Activated T-cell treated with anti-CD3 and anti-CD28 coated beads, Interleukin-2, amount 50 U/mL, for 72 hours (primary cell): Measurements from ENCODE around the gene VAV2. TPM values are rescaled to one million over a fixed set of nuclear protein-coding genes. Genes with fewer than 3 reads are reported as not detected.

Experiments
- ATAC-seq, 2 donors: fragments of 150-1000 bp; cut with Tn5 transposase; replicated peaks in 1 of 2; 2 replicates each; pipeline ENCODE4 v1.10.0; 2021; ENCODE audit warnings: moderate library complexity in 2 of 2, mild to moderate bottlenecking in 1 of 2
- DNase-seq, 2 donors: peaks; one replicate each; pipeline ENCODE4 v3.0.0; 2021 to 2022; ENCODE audit warnings: mixed read lengths in 1 of 2
- H3K27ac Mint-ChIP-seq: one replicate; pipeline ENCODE4 v1.8.0; 2022; ENCODE audit warnings: mild to moderate bottlenecking, moderate library complexity, mixed read lengths
- H3K27me3 Mint-ChIP-seq: one replicate; pipeline ENCODE4 v1.8.0; 2022; ENCODE audit warnings: low read depth, mixed read lengths
- H3K36me3 Mint-ChIP-seq, 2 donors: one replicate each; pipeline ENCODE4 v1.8.0; 2022; ENCODE audit warnings: mixed read lengths in 2 of 2, mild to moderate bottlenecking in 1 of 2; ENCODE audit not compliant: insufficient read depth in 2 of 2
- H3K4me1 Mint-ChIP-seq: one replicate; pipeline ENCODE4 v1.8.0; 2022; ENCODE audit warnings: low read depth, mixed read lengths
- H3K4me3 Mint-ChIP-seq, 2 donors: one replicate each; pipeline ENCODE4 v1.8.0; 2022; ENCODE audit warnings: mild to moderate bottlenecking in 2 of 2, mixed read lengths in 2 of 2, moderate library complexity in 2 of 2
- H3K9me3 Mint-ChIP-seq, 2 donors: one replicate each; pipeline ENCODE4 v1.8.0; 2022; ENCODE audit warnings: mixed read lengths in 2 of 2
- total RNA-seq, 2 donors: library from RNA; stranded (reverse); gene quantifications; one replicate each; pipeline ENCODE4 v1.2.3, GENCODE V29; 2022

VAV2 gene
- total RNA-seq, 2 donors from 2014 or later = 4.6 to 5.1 TPM

DNA sequence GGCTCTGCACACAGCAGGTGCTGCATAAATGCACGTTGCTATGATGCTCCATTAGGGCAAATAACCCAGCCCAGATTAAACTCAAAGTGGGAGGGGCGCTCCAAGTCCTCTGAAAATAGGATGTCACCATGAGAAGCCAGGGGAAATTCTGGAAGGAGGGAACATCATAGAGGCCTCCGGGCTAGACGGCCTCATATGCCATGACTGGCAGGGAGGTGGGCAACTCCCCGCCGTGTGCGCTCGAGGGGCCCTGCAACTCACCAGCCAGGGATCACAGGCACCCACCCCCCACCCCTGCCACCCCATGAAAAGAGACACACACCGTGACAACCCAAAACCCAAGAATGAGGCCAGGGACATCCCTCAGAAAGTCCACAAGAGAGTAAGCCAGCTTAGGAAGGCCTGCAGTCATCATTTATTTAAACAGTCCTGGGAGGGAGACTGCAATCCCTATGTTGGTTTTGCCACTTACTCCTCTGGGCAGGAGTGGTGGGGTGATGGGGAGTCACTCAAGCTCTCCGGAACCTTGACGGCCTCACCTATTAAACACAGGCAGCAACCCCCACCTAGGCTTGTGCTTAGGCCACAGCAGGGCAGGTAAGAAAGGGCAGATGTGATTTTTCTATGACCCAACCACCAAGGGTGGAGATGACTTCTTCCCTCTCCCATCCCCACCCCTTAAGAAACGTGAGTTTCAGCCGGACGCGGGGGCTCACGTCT, 4.0 kb downstream of the VAV2 start:
- ATAC-seq = no peak
- Mint-ChIP-seq H3K36me3 (no peaks in the 10 kb centered on the region), H3K27me3 (peaks cover 8% of the 10 kb centered on the region), H3K4me1 (no peaks in the 10 kb centered on the region), H3K4me3 (no peak overlapping the region), H3K27ac (no peak overlapping the region), H3K9me3 (no peaks in the 10 kb centered on the region)
- no peak for DNase-seq

DNA sequence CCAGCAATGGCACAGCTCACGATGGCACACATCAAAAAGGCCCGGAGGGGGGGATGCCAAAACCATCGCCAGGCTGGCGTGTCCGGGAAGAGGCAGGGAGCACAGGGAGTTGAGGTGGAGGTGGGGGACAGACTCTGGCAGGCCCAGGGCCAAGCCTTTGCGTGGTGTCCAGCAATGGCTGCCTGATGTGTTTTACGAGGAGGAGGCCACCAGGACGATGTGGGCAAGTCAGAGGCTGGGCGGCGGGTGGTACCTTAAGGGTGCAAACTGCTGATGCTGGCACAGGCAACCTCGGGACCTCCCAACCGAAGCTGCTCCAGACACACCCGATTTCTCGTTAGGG, 4.7 kb downstream of the VAV2 start:
- DNase-seq (no peak), ATAC-seq (no peak)
- H3K4me3 Mint-ChIP-seq = no peak overlapping the region
- H3K27me3 Mint-ChIP-seq = peaks cover 8% of the 10 kb centered on the region
- no peaks in the 10 kb centered on the region for H3K9me3 Mint-ChIP-seq
- H3K36me3 Mint-ChIP-seq = no peaks in the 10 kb centered on the region
- H3K27ac Mint-ChIP-seq = no peak overlapping the region
- H3K4me1 Mint-ChIP-seq = no peaks in the 10 kb centered on the region

DNA sequence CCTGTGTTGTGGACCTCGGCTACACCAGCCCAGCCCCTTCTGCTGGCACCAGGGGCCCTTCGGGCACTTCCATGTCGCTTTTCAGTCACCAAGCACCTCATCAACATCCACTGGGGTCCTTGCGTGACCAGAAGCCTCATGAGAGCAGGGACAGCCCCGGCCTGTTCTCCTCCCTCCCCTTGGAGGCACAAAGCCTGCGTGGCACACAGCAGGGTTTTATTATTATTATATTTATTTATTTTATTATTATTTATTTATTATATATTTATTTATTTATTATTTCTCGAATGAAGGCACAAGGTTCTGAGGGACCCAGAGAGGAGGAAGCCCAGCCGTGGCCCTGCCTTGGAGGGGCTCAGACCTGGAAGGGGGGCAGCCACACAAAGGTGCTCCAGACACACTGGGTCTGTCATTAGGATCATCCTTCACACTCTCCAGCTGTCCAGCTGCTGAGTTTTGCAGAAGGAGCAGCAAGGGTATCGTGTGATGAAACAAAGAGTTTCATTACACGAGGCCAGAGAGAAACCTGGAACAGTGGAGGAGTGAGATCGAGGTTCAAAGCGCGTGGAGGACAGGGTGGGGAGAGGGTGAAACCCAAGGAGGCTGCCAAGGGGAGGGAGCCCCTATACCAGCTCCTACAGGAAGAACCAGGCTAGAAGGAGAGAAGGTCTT, 5.2 kb downstream of the VAV2 start:
- Mint-ChIP-seq H3K9me3 (no peaks in the 10 kb centered on the region), H3K4me1 (no peaks in the 10 kb centered on the region), H3K27me3 (peaks cover 8% of the 10 kb centered on the region), H3K27ac (no peak overlapping the region), H3K36me3 (no peaks in the 10 kb centered on the region), H3K4me3 (no peak overlapping the region)
- ATAC-seq (no peak), DNase-seq (no peak)

DNA sequence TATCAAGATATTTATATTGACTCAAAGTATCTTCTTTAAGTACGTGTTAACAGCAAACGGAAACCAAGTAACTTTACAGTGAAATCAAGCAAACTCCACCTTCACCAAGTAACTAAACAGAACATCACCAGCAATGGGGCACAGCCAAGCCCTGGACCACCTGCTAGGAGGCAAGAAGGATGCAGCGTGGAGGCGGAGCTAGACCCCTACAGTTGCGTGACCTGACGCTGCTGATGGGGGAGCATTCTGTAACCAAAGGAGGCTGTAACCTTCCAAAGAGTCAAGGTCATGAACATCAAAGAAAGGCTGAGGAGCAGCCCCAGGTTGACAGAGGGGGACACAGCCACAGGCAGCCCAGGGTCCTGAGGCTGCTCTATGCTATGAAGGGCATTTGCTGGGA, 6.1 kb downstream of the VAV2 start:
- Mint-ChIP-seq H3K36me3 (no peaks in the 10 kb centered on the region), H3K9me3 (no peaks in the 10 kb centered on the region), H3K27ac (no peak overlapping the region), H3K27me3 (peaks cover 6% of the 10 kb centered on the region), H3K4me1 (no peaks in the 10 kb centered on the region), H3K4me3 (no peak overlapping the region)
- ATAC-seq (no peak), DNase-seq (no peak)

DNA sequence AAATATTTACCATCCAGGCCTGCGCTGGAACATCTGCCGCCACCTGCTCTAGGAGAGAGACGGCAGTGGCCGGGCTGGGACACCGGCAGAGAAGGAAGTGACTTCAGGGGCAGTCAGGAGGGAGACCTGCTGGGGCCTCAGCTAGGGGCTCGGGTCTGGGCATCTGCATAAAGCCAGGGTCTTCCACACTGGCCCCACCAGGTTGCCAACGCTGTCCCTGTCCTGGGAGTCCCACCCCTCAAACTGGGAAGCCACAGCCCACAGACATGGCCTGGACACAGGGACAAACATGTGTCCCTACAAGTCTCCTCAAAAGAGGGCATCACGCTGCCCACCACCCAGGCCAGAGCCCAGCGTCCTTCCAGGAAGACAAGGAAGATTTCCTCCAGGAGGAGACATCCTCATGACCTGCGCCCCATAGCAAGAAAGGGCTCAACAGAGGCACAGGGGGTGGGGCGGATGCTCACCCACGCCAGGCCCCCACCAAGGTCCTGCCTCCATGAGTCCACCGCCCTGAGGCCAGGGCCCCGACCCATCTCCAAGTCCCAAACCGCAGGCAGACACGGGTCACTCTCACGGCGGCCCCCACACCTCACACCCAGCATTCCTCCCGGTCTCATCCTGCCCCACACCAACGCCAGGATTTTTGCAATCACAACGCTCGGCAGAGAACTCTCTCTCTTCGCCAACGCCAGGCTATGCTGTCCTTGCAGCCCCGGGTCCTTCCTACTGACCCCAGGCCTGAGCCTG, 9.0 kb downstream of the VAV2 start:
- no peaks in the 10 kb centered on the region for H3K36me3 Mint-ChIP-seq
- DNase-seq (no peak), ATAC-seq (no peak)
- H3K27ac Mint-ChIP-seq = no peak overlapping the region
- H3K4me1 Mint-ChIP-seq = no peaks in the 10 kb centered on the region
- no peaks in the 10 kb centered on the region for H3K9me3 Mint-ChIP-seq
- H3K4me3 Mint-ChIP-seq = no peak overlapping the region
- no peaks in the 10 kb centered on the region for H3K27me3 Mint-ChIP-seq

DNA sequence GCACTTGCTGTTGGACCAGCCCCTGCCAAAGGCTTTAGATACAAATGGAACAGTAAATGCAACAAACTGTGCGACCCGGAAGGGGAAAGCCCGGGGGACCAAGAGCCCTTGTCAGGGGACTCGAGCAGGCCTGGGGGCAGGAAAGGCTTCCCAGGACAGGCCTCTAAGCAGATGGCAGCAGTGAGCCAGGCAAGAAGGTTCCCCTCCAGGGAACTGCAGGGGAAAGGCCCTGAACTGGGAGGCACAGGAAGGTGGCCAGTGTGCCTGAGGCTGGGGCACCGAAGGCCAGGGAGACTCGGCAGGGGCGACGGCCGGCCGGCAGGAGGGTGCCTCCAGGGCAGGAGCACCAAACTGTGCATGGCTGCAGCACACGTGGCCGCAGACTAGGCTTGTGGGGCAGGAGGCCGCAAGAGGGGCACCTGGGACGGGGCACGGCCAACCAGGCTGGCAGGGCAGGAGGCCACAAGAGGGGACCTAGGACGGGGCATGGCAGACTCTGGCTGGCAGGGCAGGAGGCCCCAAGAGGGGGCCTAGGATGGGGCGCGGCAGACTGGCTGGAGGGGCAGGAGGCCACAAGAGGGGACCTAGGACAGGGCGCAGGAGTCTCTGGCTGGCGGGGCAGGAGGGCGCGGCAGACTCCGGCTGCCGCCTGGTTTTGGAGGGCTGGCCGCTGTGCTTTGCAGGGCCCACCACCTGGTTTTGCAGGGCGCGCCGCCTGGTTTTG, 10.0 kb downstream of the VAV2 start:
- Mint-ChIP-seq H3K4me3 (no peak overlapping the region), H3K9me3 (no peaks in the 10 kb centered on the region), H3K27me3 (no peaks in the 10 kb centered on the region), H3K4me1 (no peaks in the 10 kb centered on the region), H3K27ac (no peak overlapping the region), H3K36me3 (no peaks in the 10 kb centered on the region)
- ATAC-seq = no peak
- no peak for DNase-seq

DNA sequence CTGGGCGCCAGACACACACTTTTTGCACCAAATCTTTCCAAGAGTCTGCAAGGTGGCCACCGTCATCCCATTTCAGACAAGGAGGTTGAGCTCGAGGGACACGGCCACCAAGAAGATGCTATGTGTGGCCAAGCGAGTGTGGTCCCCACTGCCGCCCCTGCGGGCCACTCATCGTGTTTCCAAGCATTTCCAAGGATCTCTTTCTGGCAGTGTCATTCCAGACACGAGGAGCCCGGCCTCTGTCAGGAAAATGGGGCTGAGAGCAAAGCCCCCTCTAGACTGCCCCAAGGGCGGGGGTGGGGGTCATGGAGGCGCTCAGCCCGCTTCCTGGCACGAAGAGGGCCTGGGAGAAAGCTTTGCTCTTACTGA, 10.6 kb downstream of the VAV2 start:
- Mint-ChIP-seq H3K4me1 (no peaks in the 10 kb centered on the region), H3K4me3 (no peak overlapping the region)

DNA sequence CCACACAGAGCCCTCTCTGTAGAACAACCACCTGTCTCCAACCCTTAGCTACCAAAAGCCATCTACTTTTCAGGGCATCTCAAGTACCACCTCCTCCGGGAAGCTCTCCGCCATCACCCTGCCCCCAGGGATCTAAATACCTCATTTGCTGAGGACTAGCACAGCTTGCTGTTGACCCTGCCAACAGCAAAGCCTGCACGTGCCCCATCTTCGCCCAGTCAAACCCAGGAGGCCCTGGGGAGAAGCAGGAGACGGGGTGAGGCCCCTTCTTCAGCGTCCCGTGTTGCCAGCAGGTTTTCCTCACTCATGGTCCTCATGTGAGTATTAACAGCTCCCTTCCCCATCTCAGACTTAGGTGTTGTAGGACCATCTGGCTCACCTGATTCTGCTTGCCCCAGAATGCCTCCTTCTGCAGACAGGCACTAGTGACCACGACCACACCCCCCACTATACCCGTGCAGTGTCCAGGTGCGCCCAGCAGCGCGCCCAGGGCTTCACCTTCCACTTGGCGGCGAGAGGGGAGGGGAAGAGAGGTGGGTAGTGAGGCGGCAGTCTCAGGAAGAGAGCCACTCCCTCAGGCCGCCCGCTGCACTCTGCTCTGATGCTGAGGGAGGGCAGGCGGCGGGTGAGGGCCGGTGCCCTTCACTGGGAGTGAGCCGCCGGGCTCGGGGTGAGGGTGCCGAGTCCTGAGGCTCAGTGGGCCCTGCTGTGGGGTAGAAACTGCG, 11.1 kb downstream of the VAV2 start:
- DNase-seq (no peak), ATAC-seq (no peak)
- Mint-ChIP-seq H3K9me3 (no peaks in the 10 kb centered on the region), H3K4me1 (no peaks in the 10 kb centered on the region), H3K27ac (no peak overlapping the region), H3K36me3 (no peaks in the 10 kb centered on the region), H3K27me3 (no peaks in the 10 kb centered on the region), H3K4me3 (no peak overlapping the region)

More for the DNA sequence above, 10.6 kb downstream of the VAV2 start:
- DNase-seq (no peak), ATAC-seq (no peak)
- H3K9me3 Mint-ChIP-seq = no peaks in the 10 kb centered on the region
- H3K27ac Mint-ChIP-seq = no peak overlapping the region
- no peaks in the 10 kb centered on the region for H3K27me3 Mint-ChIP-seq
- H3K36me3 Mint-ChIP-seq = no peaks in the 10 kb centered on the region

DNA sequence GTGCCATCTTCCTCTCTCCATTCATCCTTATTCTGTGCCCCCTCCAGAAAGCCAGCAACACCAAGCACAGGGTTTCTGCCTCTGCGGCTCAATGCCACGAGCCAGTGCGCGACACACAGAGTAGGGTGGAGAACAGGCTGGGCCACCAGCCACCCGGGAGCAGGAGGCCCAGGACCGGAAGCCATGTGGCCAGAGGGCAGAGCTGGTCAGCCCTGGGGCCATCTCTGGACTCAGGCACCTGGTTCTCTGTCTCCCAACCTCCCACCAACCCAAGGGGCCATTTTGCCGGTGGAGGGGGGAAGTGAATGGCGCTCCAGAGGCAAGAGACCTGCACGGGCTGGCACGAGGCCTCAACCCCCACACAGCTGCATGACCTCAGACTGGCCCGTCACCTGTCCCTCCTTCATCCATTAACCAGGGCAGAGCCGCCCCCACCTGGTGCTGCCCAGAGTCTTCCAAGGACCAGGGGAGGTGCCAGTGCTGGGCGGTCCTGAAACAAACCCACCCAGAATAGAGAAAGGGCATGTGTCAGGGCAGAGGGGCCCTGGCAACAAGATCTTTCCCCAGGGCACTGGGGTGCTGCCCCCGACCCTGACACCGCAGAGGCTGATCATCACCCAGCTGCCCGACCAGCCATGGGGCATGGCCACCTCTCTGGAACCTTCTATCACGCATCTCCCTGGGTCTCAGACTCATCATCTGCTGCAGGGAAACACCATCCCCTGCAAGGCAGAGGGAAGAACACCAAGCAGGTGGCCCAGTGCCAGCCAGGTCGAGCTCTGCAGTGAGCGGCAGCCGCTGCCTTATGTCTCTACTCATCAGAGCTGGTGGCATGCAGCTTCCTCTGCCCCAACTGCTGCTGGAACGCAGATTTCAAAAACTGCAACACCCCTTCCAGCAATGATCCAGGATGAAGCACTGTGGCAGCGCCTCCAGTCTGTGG, 11.9 kb downstream of the VAV2 start:
- H3K27me3 Mint-ChIP-seq = no peaks in the 10 kb centered on the region
- H3K36me3 Mint-ChIP-seq = no peaks in the 10 kb centered on the region
- DNase-seq (no peak), ATAC-seq (no peak)
- H3K4me3 Mint-ChIP-seq = no peak overlapping the region
- no peak overlapping the region for H3K27ac Mint-ChIP-seq
- H3K4me1 Mint-ChIP-seq = no peaks in the 10 kb centered on the region
- no peaks in the 10 kb centered on the region for H3K9me3 Mint-ChIP-seq

DNA sequence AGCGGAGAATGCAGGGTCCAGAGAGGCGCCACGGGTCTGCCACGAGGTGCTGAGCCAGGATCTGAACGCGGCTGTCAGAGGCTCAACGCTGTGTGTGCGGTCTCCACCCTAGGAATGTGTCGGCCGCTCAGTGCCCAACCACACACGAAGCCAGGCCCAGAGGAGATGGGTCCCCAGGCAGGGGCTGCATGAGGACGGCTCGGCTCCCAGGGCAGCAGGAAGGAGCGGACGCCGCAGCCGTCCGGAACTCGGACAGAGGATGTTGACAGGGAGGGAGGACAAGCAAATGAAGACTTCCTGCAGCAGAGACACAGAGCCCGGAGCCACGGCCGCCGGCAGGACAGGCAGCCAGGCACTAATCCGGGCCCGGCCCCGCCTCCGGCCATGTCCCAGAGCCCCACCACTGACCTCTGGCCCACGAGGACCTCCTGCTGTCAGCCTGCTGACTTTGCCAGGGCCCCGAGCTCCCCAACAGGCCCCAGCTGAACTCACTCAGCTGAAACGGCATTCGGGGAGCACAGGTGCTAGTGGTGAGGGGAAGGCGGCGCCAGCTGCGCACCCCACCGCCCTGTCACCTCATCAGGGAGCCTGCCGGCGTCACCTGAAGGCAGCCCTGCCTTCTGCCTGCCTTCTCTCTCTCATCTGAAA, 12.7 kb downstream of the VAV2 start:
- H3K4me3 Mint-ChIP-seq = no peak overlapping the region
- H3K36me3 Mint-ChIP-seq = no peaks in the 10 kb centered on the region
- H3K27ac Mint-ChIP-seq = no peak overlapping the region
- no peaks in the 10 kb centered on the region for H3K9me3 Mint-ChIP-seq
- ATAC-seq (no peak), DNase-seq (no peak)
- no peaks in the 10 kb centered on the region for H3K4me1 Mint-ChIP-seq
- no peaks in the 10 kb centered on the region for H3K27me3 Mint-ChIP-seq

DNA sequence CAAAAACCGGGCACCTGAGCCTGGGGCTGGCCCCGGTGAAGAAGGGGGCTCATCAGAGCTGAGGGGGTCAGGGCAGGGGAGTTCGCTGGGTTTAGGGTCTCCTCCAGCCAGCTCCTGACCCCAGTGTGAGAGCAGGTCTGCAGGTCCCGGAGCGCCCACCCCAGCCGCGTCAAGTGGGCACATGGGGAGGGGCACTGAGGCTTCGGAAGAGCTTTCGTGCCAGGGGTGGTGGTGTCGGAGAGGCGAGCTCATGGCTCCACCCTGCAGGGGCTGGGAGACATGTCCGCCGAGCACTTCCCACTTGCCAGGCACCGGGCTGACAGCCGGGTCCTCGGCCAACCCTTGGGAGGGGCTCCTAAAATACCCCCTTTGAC, 13.2 kb downstream of the VAV2 start:
- H3K27ac Mint-ChIP-seq = no peak overlapping the region
- H3K4me3 Mint-ChIP-seq = no peak overlapping the region
- no peaks in the 10 kb centered on the region for H3K27me3 Mint-ChIP-seq
- H3K4me1 Mint-ChIP-seq = no peaks in the 10 kb centered on the region
- no peak for DNase-seq
- no peak for ATAC-seq
- no peaks in the 10 kb centered on the region for H3K9me3 Mint-ChIP-seq
- H3K36me3 Mint-ChIP-seq = no peaks in the 10 kb centered on the region
